ENCODE results near the gene KRT8.

Gene KRT8

GRCh38 chr12:52944683-52945388 lies 40.0 kb upstream of the KRT8 start:
- no peak for DNase-seq (ENCODE audit: low read depth)
- no peak for TF ChIP-seq CTCF (conservative IDR thresholded peaks at IDR 0.05; ENCODE audit: control insufficient read depth, insufficient read depth, low read depth, low read length)
- no peak overlapping the region for H3K4me3 ChIP-seq (ENCODE audit: control insufficient read depth, low read depth, low read length)

GRCh38 chr12:52942901-52943181 lies 38.0 kb upstream of the KRT8 start:
- no peak for TF ChIP-seq CTCF (conservative IDR thresholded peaks at IDR 0.05; ENCODE audit: control insufficient read depth, insufficient read depth, low read depth, low read length)
- DNase-seq (ENCODE audit: low read depth) = no peak
- no peak overlapping the region for H3K4me3 ChIP-seq (ENCODE audit: control insufficient read depth, low read depth, low read length)

- H3K4me3 ChIP-seq (ENCODE audit: control insufficient read depth, low read depth, low read length) = no peak overlapping the region
- no peak for DNase-seq (ENCODE audit: low read depth)
- TF ChIP-seq CTCF (conservative IDR thresholded peaks at IDR 0.05; ENCODE audit: control insufficient read depth, insufficient read depth, low read depth, low read length) = no peak
These were observed 37.4 kb upstream of the KRT8 start for GRCh38 chr12:52942066-52942900.

GRCh38 chr12:52929538-52929937 lies 24.7 kb upstream of the KRT8 start:
- DNase-seq (ENCODE audit: low read depth) = no peak
- H3K4me3 ChIP-seq (ENCODE audit: control insufficient read depth, low read depth, low read length) = no peak overlapping the region
- TF ChIP-seq CTCF (conservative IDR thresholded peaks at IDR 0.05; ENCODE audit: control insufficient read depth, insufficient read depth, low read depth, low read length) = no peak

GRCh38 chr12:52927964-52928363 lies 23.1 kb upstream of the KRT8 start:
- TF ChIP-seq CTCF (conservative IDR thresholded peaks at IDR 0.05; ENCODE audit: control insufficient read depth, insufficient read depth, low read depth, low read length) = no peak
- no peak overlapping the region for H3K4me3 ChIP-seq (ENCODE audit: control insufficient read depth, low read depth, low read length)
- DNase-seq (ENCODE audit: low read depth) = no peak

GRCh38 chr12:52926596-52927234 lies 21.8 kb upstream of the KRT8 start:
- no peak for DNase-seq (ENCODE audit: low read depth)
- H3K4me3 ChIP-seq (ENCODE audit: control insufficient read depth, low read depth, low read length) = no peak overlapping the region
- TF ChIP-seq CTCF (conservative IDR thresholded peaks at IDR 0.05; ENCODE audit: control insufficient read depth, insufficient read depth, low read depth, low read length) = no peak

Measured in fibroblast of mammary gland (primary cell).